Thyroid gland (tissue), 4 donors: ENCODE measurements around the gene METTL4. TPM values are rescaled to one million over a fixed set of nuclear protein-coding genes. Genes with fewer than 3 reads are reported as not detected.

Experiments
- DNase-seq, 2 donors: peaks; one replicate each; pipeline ENCODE4 v3.0.0-alpha.2; 2019
- H3K27ac ChIP-seq, 3 donors: fragments of 200-600 bp; sonication (generic); 1 replicate in 2 of 3; 2 replicates in 1 of 3; pipeline ENCODE4 v1.5.1; 2016 to 2019; ENCODE audit warnings: mild to moderate bottlenecking in 1 of 3, moderate library complexity in 1 of 3
- H3K27me3 ChIP-seq: fragments of 200-600 bp; sonication (generic); one replicate; pipeline ENCODE4 v1.5.1; 2019
- H3K36me3 ChIP-seq, 2 donors: fragments of 200-600 bp; sonication (generic); one replicate each; pipeline ENCODE4 v1.5.1; 2016 to 2019
- H3K4me1 ChIP-seq, 2 donors: fragments of 200-600 bp; sonication (generic); one replicate each; pipeline ENCODE4 v1.5.1; 2017 to 2019
- H3K4me3 ChIP-seq, 3 donors: fragments of 200-600 bp; sonication (generic); replicated peaks in 1 of 3; 1 replicate in 2 of 3; 2 replicates in 1 of 3; pipeline ENCODE4 v1.5.1; 2016; ENCODE audit warnings: mild to moderate bottlenecking in 1 of 3
- H3K9me3 ChIP-seq: fragments of 200-600 bp; sonication (generic); one replicate; pipeline ENCODE4 v1.5.1; 2017
- CTCF ChIP-seq, 6 experiments: fragments of 200-600 bp in 3 of 6; fragments of 450-650 bp in 3 of 6; sonication (generic) in 3 of 6; IDR thresholded peaks; one replicate each; pipeline ENCODE4 v1.5.1; 2016 to 2019; ENCODE audit warnings: antibody characterized with exemption in 6 of 6, mild to moderate bottlenecking in 2 of 6, inconsistent platforms in 1 of 6, moderate library complexity in 1 of 6
- POLR2A ChIP-seq, 2 donors: fragments of 450-650 bp; IDR thresholded peaks; one replicate each; pipeline ENCODE4 v1.6.1; 2017; ENCODE audit warnings: antibody characterized with exemption in 2 of 2, mild to moderate bottlenecking in 2 of 2, moderate library complexity in 1 of 2
- WGBS, 2 donors: methylation state at CpG; one replicate each; pipeline ENCODE4 v1.1.5; 2017; 5-methylcytosine and 5-hydroxymethylcytosine counted together
- intact Hi-C: fragments of 100-400 bp; cut with DNase I; formaldehyde crosslinking; loops from one replicate; pipeline ENCODE4 v1.15.1; 2023
- total RNA-seq, 4 donors: library from RNA; depleted of rRNA; stranded (reverse); fragments of >200 nt; gene quantifications; one replicate each; pipeline ENCODE4 v1.2.3, GENCODE V29; 2016

The METTL4 gene
- total RNA-seq, 4 donors from 2014 or later: 9.9 to 21.8 (median 16.5) TPM

- Histone ChIP-seq H3K4me3 (no peak overlapping the region), H3K36me3 (no peaks in the 10 kb centered on the region), H3K27ac (no peak overlapping the region), H3K9me3 (no peaks in the 10 kb centered on the region), H3K27me3 (no peaks in the 10 kb centered on the region), H3K4me1 (peaks cover 5 to 13% of the 10 kb centered on the region in 2 donors)
- intact Hi-C loops: loop anchor here (10.0 kb wide), 1 partner anchor 82 kb away; the partner anchor contains the start of gene SMCHD1
- TF ChIP-seq CTCF (IDR thresholded peaks at IDR 0.05): no peak
- no peak for TF ChIP-seq POLR2A (IDR thresholded peaks at IDR 0.05)
- no peak for DNase-seq
- 28 to 34% methylated on average over 5 of the region's 5 CpGs for WGBS, 2 donors
These were observed 1.6 kb upstream of the METTL4 start for GRCh38 chr18:2572892-2573291.

- Histone ChIP-seq H3K27ac (no peak overlapping the region), H3K4me3 (no peak overlapping the region), H3K4me1 (peaks cover 5 to 13% of the 10 kb centered on the region in 2 donors), H3K36me3 (no peaks in the 10 kb centered on the region), H3K9me3 (no peaks in the 10 kb centered on the region), H3K27me3 (no peaks in the 10 kb centered on the region)
- 0 to 7% methylated on average over 1 of the region's 1 CpG for WGBS, 2 donors
- intact Hi-C loops: loop anchor here (10.0 kb wide), 1 partner anchor 83 kb away; the partner anchor contains the start of gene SMCHD1
- TF ChIP-seq POLR2A (IDR thresholded peaks at IDR 0.05) (no peak), CTCF (IDR thresholded peaks at IDR 0.05) (no peak)
- no peak for DNase-seq
These were observed 865 bp upstream of the METTL4 start for GRCh38 chr18:2572171-2572569.

GRCh38 chr18:2570772-2571199, 519 bp downstream of the METTL4 start:
- peak; percentile 77 for DNase-seq
- no peak for TF ChIP-seq POLR2A (IDR thresholded peaks at IDR 0.05)
- peak in 3 of 6 experiments; percentile 13 to 33 (median 21) for TF ChIP-seq CTCF (IDR thresholded peaks at IDR 0.05)
- Histone ChIP-seq H3K27me3 (no peaks in the 10 kb centered on the region), H3K36me3 (no peaks in the 10 kb centered on the region), H3K27ac (peak overlapping the region; percentile 98 to 99 (median 99)), H3K9me3 (no peaks in the 10 kb centered on the region), H3K4me1 (peaks cover 5 to 13% of the 10 kb centered on the region in 2 donors), H3K4me3 (peak overlapping the region; percentile 24 to 73 (median 52))
- WGBS, 2 donors: 0 to 1% methylated on average over 14 to 16 of the region's 16 CpGs
- intact Hi-C loops: loop anchor here (10.0 kb wide), 1 partner anchor 84 kb away; the partner anchor contains the start of gene SMCHD1

GRCh38 chr18:2569338-2570207, 1.7 kb downstream of the METTL4 start:
- H3K9me3 ChIP-seq: no peaks in the 10 kb centered on the region
- intact Hi-C loops: loop anchor here (10.0 kb wide), 1 partner anchor 85 kb away; the partner anchor contains the start of gene SMCHD1
- no peak for DNase-seq
- peak overlapping the region in 1 of 3 donors; percentile 73 for H3K4me3 ChIP-seq
- peaks cover 5 to 13% of the 10 kb centered on the region in 2 donors for H3K4me1 ChIP-seq
- no peaks in the 10 kb centered on the region for H3K27me3 ChIP-seq
- H3K27ac ChIP-seq: no peak overlapping the region
- no peak for TF ChIP-seq POLR2A (IDR thresholded peaks at IDR 0.05)
- no peaks in the 10 kb centered on the region for H3K36me3 ChIP-seq
- 86 to 92% methylated on average over 9 to 10 of the region's 10 CpGs for WGBS, 2 donors

GRCh38 chr18:2568605-2569004, 2.7 kb downstream of the METTL4 start:
- no peaks in the 10 kb centered on the region for H3K9me3 ChIP-seq
- TF ChIP-seq POLR2A (IDR thresholded peaks at IDR 0.05) (no peak), CTCF (IDR thresholded peaks at IDR 0.05) (no peak)
- H3K27ac ChIP-seq: no peak overlapping the region
- no peaks in the 10 kb centered on the region for H3K27me3 ChIP-seq
- no peaks in the 10 kb centered on the region for H3K36me3 ChIP-seq
- no peak for DNase-seq
- intact Hi-C loops: no loop called here
- H3K4me3 ChIP-seq: no peak overlapping the region
- WGBS, 2 donors: 96 to 98% methylated on average over 3 of the region's 3 CpGs
- H3K4me1 ChIP-seq: peaks cover 5 to 13% of the 10 kb centered on the region in 2 donors
